ENCODE measurements around the gene CXCR6. TPM values are rescaled to one million over a fixed set of nuclear protein-coding genes. Genes with fewer than 3 reads are reported as not detected.

Gene CXCR6
- total RNA-seq, 1 experiment from 2014 or later: not detected

DNA sequence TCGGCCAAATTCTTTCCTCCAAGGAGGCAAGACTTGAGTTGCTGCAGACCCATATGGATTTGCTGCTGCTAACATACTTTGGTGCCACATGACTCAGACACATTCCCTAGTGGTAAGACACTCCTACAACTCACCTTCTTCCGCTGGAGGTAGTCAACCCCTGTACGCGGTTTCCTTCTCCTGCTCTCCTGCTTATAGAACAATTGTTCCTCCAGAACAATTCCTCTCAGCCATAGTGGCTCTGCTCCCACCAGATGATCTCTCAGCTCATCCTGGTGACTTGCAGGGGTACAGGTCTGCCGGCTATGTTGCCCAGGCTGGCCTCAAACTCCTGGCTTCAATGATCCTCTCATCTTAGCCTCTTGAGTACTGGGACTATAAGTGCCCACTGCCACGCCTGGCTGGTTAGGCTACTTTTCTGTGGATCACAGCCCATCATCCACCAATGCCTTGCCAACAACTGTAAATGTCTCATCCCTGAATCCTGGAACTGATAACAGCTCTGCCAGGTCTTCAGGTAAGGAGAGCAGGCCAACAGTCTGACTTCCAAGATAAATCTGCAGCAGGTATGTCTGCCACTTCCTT lies 2.4 kb upstream of the CXCR6 start:
- no peak overlapping the region for H3K14ac ChIP-seq (ENCODE audit: insufficient read depth, low read length)
- peaks cover 16 to 20% of the 10 kb centered on the region in 2 experiments for H3K4me1 Mint-ChIP-seq
- H2BK5ac ChIP-seq (ENCODE audit: insufficient read length, low read length): no peak overlapping the region
- no peak overlapping the region for H3K27ac ChIP-seq (ENCODE audit: insufficient read length, low read depth, low read length)
- H3K27me3 Mint-ChIP-seq (ENCODE audit: low read depth): no peaks in the 10 kb centered on the region
- WGBS (ENCODE audit: extremely low coverage, insufficient read length, low lambda C conversion rate): no CpG with 5 or more reads among the region's 6 CpGs
- no peak overlapping the region for H4K8ac ChIP-seq (replicated peaks; ENCODE audit: insufficient read length, low read depth, low read length)
- no peak overlapping the region for H4K91ac ChIP-seq (ENCODE audit: insufficient read length, low read depth, low read length)
- H3K36me3 Mint-ChIP-seq (ENCODE audit: insufficient read depth in 1 of 3, low read depth in 3 of 3): peaks cover 7 to 22% (median 16%) of the 10 kb centered on the region in 3 experiments; a peak in 5 of 7 replicates
- H3K4ac ChIP-seq (ENCODE audit: low read depth, low read length): no peak overlapping the region
- TF ChIP-seq, protein P1, sequence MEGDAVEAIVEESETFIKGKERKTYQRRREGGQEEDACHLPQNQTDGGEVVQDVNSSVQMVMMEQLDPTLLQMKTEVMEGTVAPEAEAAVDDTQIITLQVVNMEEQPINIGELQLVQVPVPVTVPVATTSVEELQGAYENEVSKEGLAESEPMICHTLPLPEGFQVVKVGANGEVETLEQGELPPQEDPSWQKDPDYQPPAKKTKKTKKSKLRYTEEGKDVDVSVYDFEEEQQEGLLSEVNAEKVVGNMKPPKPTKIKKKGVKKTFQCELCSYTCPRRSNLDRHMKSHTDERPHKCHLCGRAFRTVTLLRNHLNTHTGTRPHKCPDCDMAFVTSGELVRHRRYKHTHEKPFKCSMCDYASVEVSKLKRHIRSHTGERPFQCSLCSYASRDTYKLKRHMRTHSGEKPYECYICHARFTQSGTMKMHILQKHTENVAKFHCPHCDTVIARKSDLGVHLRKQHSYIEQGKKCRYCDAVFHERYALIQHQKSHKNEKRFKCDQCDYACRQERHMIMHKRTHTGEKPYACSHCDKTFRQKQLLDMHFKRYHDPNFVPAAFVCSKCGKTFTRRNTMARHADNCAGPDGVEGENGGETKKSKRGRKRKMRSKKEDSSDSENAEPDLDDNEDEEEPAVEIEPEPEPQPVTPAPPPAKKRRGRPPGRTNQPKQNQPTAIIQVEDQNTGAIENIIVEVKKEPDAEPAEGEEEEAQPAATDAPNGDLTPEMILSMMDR (conservative IDR thresholded peaks at IDR 0.05): no peak
- no peak overlapping the region for H3K18ac ChIP-seq (ENCODE audit: insufficient read length, low read depth, low read length)
- H3K9me3 ChIP-seq (ENCODE audit: control insufficient read depth, low read depth, low read length): no peaks in the 10 kb centered on the region
- H4K20me1 ChIP-seq (ENCODE audit: control insufficient read depth, insufficient read depth, insufficient read length): no peaks in the 10 kb centered on the region
- H2BK15ac ChIP-seq (ENCODE audit: low read depth, low read length): no peak overlapping the region
- no peak overlapping the region for H2BK12ac ChIP-seq (ENCODE audit: insufficient read length, low read depth, low read length)
- no peak overlapping the region for H2BK20ac ChIP-seq (ENCODE audit: low read depth, low read length, poor library complexity, severe bottlenecking)
- DNase-seq: no peak
- H3K27me3 ChIP-seq (ENCODE audit: insufficient read depth, low read length): no peaks in the 10 kb centered on the region
- H3T11ph ChIP-seq (ENCODE audit: low read length): no peak overlapping the region
- no peak overlapping the region for H4K5ac ChIP-seq (ENCODE audit: insufficient read length, low read depth, low read length)
- no peak overlapping the region for H2BK120ac ChIP-seq (ENCODE audit: low read depth, low read length, poor library complexity, severe bottlenecking)
- no peaks in the 10 kb centered on the region for H3K9me3 Mint-ChIP-seq
- H3K4me1 ChIP-seq (ENCODE audit: insufficient read depth, low read length): no peaks in the 10 kb centered on the region
- H3K79me2 ChIP-seq (ENCODE audit: insufficient read depth, low read length): no peaks in the 10 kb centered on the region
- no peaks in the 10 kb centered on the region for H3K79me1 ChIP-seq (ENCODE audit: insufficient read depth, low read depth, low read length, poor library complexity, severe bottlenecking)
- no peak overlapping the region for H3K23ac ChIP-seq (ENCODE audit: insufficient read length, low read depth, low read length)
- no peak overlapping the region for H2AK5ac ChIP-seq (ENCODE audit: insufficient read length, low read length)
- H3K9ac ChIP-seq (ENCODE audit: extremely low read depth, insufficient read length, low read length): no peak overlapping the region
- H3K27ac Mint-ChIP-seq: no peak overlapping the region
- no peaks in the 10 kb centered on the region for H3K23me2 ChIP-seq (ENCODE audit: insufficient read length, low read depth, low read length, poor library complexity, severe bottlenecking)
- no peak overlapping the region for H2AFZ ChIP-seq (ENCODE audit: low read length)
- H3K4me2 ChIP-seq (ENCODE audit: insufficient read depth, insufficient read length, low read length): no peak overlapping the region
- H3K4me3 Mint-ChIP-seq: no peak overlapping the region
- H3K56ac ChIP-seq (ENCODE audit: insufficient read length, low read depth, low read length): no peak overlapping the region

All from H9 (cell line).